Retinal pigment epithelial cell (primary cell): ENCODE data around the gene ETV6.

Source experiments
- DNase-seq: peaks from one replicate; pipeline ENCODE4 v3.0.0-alpha.2; 2010; ENCODE audit warnings: low read depth
- H3K4me3 ChIP-seq: 2 replicates; pipeline ENCODE4 v1.5.1; 2011; ENCODE audit warnings: mild to moderate bottlenecking, low read length, control low read depth, moderate library complexity
- TF ChIP-seq, protein P1 (sequence below): conservative IDR thresholded peaks from 2 replicates; pipeline ENCODE4 v1.5.1; 2011; ENCODE audit warnings: low read depth, low read length, control low read depth, inconsistent platforms

Gene ETV6

DNA sequence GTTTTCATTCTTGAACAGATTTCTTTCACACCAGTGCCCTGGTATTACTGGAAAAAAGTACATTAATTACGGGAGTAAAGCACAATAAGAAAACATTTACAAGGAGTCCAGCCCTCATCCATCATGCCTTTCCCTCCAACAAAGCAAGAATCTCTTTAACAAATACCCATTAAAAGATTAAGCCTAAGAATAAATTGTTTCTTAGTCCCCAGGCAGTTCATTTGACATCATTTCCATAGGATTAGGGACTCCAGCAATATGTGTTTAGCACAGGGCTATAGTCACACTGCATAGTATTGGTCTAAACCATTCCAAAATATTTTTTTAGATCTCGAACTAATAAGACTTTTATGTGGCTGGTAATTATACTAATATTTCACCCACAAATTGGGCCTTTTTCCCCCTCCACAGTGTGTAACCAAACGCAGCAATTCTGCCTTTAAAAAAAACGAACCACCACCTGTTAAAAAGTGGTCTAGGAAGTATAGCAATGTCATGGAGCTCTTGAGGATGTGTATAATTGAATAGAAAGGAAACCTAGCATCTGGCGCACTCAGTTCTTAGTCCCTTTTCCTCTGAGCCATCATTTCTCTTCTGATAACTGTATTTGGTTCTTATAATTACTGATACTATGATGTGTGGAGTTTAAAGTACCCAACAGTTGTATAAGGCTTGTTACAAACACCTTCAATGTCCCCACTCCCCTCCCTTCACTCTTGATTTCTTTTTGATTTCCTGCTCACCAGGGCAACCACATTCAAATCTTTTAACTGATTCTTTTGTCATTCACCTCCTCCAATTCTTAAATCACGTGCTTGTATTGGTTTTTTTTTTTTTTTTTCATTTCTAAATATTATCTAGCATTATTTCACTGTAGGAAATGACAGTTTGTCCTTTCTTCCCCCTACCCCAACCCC, 138.7 kb downstream of the ETV6 start:
- DNase-seq, result no peak
- TF ChIP-seq, protein P1, sequence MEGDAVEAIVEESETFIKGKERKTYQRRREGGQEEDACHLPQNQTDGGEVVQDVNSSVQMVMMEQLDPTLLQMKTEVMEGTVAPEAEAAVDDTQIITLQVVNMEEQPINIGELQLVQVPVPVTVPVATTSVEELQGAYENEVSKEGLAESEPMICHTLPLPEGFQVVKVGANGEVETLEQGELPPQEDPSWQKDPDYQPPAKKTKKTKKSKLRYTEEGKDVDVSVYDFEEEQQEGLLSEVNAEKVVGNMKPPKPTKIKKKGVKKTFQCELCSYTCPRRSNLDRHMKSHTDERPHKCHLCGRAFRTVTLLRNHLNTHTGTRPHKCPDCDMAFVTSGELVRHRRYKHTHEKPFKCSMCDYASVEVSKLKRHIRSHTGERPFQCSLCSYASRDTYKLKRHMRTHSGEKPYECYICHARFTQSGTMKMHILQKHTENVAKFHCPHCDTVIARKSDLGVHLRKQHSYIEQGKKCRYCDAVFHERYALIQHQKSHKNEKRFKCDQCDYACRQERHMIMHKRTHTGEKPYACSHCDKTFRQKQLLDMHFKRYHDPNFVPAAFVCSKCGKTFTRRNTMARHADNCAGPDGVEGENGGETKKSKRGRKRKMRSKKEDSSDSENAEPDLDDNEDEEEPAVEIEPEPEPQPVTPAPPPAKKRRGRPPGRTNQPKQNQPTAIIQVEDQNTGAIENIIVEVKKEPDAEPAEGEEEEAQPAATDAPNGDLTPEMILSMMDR, result no peak
- no peak overlapping the region for H3K4me3 ChIP-seq

- TF ChIP-seq, protein P1, result no peak
- DNase-seq, result no peak
- H3K4me3 ChIP-seq, result no peak overlapping the region
These were observed 144.6 kb downstream of the ETV6 start for GRCh38 chr12:11793921-11794710.

GRCh38 chr12:11794751-11795150, 145.3 kb downstream of the ETV6 start:
- DNase-seq, result no peak
- H3K4me3 ChIP-seq, result no peak overlapping the region
- TF ChIP-seq, protein P1, result no peak

DNA sequence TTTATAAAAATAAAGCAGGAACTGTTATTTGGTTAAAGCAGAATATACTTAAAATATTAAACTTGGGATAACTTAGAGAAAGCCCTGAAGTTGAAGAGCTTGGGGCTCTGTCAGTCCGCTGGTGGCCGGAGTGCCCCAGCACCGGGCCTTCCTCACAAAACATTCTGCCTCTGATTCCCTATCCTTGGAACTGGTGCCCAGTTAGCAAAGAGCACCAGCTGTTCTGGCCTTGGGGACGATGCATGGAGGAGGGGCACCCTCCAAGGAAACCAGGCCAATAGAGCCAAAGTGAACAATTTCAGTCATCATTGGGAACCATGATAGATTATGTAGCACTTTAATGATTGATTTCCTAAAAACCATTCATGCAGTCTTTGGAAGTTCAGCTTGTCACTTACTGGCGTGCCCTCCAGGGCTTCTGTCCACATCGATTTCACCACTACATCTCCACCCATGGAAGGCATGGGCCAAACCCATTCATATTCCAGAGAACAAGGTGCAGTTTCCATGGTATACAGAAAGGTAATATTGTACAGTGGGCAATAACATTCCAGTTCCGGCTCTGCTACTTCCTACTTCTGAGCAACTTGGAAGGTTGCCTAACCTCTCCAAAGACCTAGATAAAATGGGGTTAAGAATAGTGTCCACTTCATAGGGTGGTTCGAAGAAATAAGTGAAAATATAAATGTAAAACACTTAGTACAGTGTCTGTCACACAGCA, 145.9 kb downstream of the ETV6 start:
- no peak for DNase-seq
- H3K4me3 ChIP-seq, result no peak overlapping the region
- TF ChIP-seq, protein P1, result no peak

DNA sequence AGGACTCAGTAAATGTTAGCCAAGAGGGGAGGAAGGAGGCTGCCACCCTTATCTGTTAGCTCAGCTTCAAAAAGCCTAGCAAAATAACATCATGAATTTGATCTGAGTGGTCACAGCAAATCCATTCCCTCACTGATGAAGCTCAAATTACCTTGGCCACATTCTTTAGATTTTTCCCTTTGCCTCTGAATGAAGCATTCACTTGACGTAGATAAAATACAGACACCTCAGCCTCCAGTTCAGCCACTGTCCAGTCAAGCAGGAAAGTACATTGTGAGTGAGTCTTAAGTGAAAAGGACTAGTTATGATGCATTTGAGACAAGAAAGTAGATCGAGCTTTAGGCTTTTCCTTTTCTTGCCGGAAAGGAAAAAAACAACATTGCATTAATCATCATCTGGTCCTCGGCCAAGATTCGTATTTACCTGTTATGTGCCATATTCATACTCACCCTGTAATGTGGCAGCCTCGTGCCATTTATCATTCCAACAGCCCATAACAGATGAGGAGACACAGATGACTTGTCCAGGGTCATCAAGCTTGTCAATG, 146.5 kb downstream of the ETV6 start:
- no peak overlapping the region for H3K4me3 ChIP-seq
- TF ChIP-seq, protein P1, result no peak
- peak; percentile 75 for DNase-seq

DNA sequence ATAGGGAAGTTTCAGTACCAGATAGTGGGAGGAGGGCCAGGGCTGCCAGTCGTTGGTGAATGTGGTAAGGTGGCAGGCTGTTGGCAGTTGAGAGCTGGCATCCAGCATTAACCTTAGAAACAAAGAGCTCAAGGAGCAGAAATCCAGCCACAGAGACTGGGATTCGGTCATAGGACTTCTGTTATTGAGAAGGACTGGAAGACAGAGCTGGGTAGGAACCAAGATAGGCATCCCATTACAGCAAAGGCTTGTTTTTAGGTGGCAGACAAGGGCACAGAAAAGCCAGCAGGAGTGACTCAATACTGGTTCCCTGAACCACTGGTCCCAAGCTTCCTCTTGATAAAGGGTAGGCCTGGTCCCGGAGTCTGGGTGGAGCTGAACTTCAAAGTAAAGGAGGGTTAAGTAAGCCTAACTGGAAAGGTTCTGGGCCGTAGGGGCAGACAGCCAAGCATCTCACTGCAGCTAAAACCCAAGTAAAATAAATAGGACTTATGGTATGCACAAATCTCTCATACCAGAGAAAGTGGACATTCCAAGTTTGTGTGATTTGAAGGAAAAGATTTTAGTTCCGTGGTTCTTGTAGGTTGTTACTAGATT, 147.9 kb downstream of the ETV6 start:
- TF ChIP-seq, protein P1, result no peak
- DNase-seq, result peak; percentile 75
- no peak overlapping the region for H3K4me3 ChIP-seq
